UCSD-AML1 (cell line): ENCODE data around the gene STX18.

Experiments used
- DNase-seq: peaks from one replicate; lab custom pipeline; 2025; ENCODE audit not compliant: unreplicated experiment; lab: John Stamatoyannopoulos, UW

STX18 gene

DNA sequence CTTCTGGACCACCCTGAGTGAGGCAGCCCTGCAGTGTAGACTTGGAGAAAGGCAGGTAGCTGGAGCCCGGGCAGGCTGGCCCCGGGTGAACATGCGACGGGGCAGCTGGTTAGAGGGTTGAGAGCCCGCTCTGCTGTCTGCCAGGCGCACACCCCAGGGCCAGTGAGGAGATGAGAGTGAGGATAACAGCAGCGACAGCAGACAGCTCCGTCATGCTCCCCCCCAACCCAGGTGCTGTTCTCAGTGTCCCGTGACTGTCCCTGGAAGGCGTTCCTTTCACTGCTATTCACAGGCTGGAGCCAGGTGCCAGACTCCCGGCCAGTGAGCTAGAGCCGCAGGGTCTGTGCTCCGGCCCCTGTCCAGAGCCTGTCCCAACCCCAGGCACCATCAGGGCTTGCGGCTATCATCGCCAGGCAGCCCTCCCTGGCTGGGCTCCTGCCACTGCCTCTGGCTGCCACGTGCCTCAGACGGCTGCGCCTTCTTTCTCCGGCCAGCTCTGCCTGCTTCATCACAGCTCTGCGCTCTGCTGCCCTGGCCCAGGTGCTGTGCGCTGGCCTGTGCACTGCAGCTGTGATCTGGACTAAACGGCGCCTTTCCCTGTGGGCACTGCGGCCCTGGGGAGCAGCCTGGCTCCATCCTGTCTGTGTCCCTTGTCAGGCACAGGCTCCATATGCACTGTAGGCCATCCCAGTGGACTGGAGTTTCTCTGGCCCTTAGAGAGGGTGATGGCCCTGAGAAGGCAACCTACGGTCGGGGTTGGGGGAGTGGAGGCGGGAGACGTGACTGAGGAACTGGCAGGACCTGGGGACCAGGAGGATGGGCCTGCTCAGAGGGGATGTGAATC is 135.2 kb downstream of the STX18 start:
- no peak for DNase-seq

DNA sequence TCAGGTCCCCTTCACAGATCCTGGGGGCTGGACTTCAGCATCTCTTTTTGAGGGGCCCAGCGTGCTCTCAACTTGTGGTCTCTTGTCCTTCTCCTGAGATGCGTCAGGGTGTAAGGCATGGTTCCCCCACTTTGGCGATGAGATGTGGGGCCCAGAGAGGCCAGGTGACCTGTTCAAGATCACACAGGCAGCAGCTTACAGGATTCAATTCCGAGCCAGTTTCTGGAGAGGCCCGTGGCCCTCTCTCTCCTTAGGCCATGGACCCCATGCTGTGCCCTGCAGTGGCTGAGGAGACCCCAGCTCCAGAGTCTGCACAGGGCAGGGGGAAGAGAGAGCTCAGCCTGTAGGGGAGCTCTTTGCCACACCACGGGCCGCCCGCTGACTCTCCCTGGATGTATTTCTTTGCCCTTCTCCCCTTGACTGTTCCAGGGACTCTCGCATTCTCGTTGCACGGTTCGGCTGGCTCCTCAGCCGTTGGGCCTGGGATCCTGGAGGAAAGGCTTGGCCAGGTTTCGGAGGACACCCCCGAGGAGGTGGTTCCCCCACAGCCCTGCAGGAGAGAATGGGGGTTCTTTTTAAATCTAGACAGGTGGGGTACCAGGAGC is 136.4 kb downstream of the STX18 start:
- DNase-seq = no peak

DNA sequence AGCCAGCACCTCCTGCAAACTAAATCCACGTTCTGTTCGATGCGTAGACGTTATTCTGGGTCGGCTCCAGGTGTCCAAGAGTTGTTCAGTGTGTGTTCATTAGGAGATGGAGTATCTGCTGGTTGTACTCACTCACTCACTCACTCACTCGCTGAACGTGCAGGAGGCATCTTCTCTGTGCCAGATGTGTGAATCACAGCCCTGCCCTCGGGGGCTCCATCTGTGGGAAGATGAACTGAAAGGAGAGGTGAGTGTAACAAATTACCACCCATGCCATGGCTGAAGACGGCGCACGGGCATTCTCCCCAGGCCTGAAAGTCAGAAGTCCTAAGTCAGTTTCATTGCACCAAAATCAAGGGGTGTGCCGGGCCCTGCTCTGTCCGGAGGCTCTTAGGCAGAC is 138.9 kb downstream of the STX18 start:
- no peak for DNase-seq

DNA sequence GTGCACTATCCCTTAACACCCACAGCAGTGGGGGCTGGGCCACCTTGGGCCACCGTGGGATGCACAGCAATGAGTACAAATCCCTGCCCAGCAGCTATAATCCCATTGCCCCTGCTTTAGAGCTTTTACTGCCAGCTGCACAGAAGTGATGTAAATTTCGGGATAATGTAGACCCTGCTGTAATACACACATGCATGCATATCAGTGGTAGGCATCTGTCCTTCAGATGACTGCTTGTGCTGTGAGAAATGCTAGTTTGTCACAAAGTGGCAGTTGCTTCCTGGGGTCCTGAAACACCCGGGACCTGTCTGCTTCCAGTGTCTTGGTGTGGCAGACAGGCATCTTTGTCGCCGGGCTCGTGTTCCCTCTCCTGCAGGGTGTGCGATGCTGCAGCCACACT is 140.8 kb downstream of the STX18 start:
- no peak for DNase-seq

DNA sequence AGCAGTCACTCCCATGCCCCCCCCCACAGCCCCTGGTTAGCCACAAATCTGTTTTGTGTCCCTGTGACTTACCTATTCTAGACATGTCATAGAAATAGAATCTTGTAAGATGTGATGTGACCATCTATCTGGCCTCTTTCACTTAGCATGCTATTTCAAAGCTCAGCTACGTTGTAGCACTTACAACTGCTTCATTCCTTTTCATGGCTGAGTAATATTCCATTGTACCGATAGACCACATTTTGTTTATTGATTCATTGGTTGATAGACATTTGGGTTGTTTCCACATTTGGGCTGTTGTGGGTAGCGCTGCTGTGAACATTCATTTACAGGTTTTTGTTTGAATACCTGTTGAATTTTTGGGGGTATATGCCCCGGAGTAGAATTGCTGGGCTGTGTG is 143.4 kb downstream of the STX18 start:
- DNase-seq = no peak

DNA sequence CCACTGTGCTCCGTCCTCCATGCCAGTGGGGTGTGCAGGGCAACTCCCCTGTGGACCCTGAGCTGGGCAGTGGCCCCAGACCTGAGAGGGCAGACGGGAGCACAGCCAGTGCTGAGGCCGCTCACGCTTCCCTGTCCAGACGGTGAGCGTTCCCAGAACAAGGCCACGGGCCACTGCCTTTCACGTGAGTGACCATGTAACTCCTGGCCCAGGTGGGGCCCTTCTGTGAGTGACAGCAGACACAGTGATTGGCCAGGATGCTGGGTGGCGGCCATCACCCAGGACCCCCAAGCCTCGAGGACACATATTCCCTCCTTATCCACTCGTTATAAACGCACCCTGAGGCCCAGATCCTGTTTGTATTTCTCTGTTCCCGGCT is 144.4 kb downstream of the STX18 start:
- DNase-seq = no peak

DNA sequence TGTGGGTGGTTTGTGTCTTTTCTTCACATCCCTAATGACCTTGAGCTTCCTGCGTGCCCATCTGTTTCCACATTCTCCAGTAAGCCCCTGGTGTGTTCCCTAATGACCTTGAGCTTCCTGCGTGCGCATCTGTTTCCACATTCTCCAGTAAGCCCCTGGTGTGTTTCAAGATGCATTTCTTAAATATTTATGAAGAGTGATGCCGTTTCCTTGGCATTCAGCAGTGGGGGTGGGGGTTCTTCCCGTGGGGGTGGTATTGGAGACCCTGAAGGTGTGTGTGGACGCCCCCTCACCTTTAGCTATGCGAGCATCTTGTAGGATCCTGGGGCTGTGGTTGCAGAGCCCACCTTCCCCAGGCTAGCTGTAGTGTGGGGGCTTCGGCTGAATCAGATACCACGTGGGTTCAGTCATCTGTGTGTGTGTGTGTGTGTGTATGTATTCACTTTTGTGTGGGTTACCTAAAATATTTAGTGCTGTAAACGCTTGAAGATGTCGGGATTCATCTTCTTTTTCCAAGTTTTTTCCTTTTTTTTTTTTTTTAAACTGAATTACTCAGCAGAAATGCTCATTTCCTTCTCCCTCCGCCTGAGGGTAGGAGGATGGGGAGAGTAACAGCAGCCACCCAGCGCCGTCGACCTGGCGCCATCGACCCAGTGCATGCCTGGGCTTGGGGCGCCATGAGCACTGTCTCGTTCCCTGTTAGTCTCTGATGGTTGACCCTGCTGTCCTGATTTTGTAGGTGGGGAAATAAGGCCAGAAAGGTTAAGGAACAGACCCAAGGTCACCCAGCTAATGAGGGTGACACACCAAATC is 145.0 kb downstream of the STX18 start:
- no peak for DNase-seq

DNA sequence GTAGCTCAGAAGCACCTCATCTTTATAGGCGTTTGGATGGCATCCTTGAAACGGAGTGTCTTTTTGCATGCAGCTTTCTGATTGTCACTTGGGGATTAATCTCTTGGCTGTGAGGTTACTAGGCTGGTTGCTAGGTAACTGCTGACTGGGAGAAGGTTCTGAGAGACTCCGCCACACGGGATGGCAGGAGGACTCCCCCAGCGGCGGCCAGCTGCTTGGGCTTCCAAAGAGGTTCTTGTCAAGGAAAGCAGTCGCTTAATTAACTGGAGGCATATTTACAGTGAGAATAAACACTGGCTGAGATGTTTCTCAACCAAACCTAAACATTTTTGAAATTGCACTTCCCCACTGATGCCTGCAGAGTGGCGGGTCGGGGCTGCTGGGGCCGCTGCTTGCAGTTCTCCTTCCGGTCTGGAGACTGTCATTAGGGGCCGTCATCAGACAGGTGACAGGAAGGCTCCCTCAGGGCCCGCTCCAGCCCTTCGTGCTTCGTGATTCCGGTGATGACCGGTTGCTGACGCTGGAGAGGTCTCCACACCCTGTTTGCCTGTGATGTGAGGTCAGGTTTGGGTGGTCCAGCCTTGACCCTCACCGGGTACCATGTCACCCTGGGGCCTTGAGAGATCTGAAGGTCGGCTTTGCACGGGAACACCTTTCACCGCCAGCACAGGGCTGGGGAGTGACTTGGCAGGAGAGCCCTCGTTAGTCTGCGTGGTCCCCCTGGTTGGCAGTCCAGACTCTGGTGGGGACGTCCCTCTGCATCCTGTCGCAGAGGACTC is 145.8 kb downstream of the STX18 start:
- no peak for DNase-seq

DNA sequence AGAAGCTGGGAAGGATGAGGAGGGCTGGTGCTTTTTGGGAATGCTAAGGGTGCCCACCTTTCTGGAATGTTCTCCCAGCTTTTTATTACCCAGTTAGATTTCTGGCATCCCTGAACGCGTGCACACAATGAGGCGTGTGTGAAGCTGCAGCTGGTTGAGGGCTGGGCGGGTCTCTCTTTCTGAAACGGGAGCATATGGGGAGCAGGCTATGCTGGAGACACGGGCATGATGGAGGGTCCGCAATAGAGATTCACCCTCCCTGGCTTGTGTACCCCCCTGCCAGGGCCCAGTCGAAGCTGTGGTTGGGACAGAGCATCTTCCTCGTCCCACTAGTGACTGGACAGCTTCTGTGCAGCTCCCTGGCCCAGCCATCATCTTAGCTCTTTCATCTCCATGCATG is 146.5 kb downstream of the STX18 start:
- DNase-seq = no peak

DNA sequence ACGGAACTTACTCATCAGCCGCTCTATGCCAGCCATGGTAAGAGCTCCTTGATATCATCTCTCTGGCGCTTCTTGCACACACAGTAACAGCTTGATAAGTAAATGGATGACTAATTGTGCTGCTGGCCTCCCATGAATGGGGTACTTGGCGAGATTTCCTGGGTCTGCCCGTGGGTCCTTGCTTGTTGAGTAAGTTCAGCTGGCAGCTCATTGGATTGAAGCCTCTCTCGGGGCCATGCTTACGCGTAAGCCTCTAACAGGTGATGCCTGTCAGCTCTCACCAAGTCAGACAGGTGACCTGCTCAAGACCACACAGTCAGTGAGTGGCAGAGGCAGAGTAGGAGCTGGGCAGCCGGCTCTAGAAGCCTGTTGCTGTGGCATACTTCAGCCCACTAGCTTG is 147.2 kb downstream of the STX18 start:
- no peak for DNase-seq

DNA sequence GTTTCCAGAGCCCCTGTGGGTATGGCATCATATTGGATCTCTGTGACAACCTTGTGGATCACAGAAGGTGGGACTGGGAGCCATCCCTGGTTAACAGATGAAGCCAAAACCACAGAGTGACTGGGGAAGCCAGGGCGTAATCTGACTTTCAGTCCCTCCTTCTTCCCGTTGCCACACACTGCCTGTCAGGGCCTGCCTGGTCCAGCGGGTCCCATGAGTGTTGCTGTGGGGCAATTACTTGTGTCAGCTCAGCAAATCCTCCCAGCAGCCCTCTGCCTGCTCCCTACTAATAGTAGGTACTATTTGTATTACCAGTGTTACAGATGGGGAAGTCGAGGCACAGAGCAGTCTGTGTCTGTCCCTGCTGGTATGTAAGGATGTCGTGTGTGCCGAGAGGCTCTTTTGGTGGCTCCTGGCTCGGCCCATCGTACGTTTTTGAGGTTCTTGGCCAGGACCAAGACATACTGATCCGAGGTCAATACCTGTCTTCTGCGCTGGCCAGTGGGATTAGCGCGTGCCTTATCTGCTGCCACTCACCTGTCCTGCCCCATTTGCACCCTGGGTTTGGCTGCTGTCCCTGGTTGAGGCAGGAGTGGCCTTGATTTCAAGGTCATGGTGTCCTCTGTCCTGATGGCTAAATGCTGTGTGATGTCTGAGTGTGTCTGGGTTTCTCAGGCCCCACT is 149.2 kb downstream of the STX18 start:
- DNase-seq = no peak

DNA sequence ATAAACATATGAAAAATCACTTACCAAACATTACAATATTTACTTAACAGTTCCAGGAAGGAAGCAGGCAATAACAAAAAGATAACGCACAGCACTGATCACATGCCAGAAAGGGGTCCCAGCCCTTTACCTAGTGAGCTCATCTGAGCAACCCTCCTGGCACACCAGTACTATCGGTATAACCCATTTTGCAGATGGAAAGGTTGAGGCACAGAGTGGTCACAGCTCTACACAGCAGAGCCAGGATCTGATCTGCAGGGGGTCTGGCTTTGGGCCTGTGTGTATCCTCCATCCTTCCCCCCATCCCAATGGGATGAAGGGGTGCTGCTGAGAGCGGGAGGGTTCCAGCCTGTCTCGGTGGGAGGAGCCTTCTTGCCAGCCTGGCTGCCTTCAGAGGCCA is 150.0 kb downstream of the STX18 start:
- DNase-seq = no peak

DNA sequence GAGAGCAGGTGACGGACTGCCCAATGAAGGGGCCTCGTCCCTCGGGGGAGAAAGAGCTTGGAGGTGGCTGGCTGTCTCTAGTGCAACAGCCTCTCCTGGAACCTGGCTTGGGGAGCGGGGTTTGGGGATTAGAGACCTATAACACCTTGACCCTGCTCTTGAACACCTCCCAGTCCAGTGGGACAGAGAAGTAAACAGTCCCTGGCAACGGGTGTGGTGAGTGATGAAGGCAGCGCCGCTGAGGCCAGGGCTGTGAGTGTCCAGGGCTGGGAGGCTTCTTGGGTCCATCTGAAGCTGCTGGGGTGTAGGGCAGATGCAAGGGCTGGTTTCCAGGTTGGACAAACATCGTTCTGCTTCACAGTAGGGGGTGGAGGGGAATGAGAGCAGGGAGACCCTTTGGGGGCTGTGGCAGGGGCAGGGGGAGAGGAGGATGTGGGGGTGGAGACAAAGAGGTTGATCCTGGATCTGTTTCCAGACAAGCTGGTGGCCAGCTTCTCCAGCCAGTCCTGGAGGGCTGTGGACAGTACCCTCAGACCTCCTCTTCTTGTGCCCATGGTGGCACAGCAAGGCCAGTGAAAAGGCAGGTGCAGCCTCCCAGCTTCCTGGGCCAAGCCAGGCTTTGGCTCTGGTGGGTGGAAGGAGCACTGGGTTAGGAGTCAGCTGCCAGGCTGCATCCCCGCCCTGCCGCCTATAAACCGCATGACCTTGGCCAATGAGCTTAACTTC is 151.2 kb downstream of the STX18 start:
- DNase-seq = no peak

DNA sequence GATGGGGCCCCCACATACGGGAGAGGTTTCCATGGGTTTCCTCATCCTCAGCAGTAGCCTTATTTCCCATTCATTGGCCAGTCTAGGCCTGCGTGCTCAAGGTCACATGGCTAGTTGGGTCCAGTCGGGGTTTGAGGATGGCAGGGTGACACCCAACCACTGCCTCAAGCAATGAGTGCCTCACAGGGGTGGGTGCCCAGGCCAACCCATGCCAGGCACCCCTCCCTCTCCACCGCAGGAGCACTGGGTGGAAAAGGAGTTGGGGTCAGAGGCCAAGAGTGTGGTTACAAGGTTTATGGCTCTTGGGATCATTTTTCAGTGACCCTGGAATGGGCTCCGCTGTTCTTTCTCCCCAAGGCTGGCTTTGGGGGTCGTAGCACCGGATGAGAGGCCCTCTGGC is 151.8 kb downstream of the STX18 start:
- no peak for DNase-seq

DNA sequence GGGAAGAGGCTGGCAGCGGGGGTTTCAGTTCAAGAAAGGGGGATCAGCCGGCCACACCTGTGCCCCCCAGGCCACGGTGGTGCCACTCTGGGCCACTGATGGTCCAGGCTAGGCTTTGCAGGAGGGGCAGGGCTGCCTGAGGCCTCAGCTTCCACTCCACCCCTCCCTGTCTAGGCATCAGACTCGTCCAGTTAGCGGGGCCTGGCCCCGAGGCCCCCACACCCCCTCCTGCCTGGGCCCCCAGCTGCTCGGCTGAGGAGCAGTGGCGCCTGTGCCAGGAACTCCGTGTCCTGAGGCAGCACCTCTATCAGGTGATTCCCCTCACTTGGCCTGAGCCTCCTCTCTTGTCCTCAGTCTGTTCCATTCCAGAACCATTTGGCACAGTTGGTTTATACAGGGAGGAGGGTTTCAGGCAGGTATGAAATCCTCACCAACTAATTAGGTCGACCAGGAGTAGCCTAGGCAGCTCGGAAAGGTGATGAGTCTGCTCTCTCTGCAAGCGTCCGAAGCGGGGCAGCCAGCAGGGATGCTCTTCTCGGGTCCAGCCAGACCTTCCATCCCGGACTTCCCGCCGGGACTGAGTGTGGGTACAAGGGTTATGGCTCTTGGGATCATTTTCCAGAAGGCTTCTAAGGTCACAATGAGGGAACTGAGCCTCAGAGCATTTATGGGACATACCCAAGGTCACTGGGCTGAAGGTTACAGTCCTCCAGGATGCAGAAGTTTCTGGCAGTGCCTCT is 152.8 kb downstream of the STX18 start:
- no peak for DNase-seq

DNA sequence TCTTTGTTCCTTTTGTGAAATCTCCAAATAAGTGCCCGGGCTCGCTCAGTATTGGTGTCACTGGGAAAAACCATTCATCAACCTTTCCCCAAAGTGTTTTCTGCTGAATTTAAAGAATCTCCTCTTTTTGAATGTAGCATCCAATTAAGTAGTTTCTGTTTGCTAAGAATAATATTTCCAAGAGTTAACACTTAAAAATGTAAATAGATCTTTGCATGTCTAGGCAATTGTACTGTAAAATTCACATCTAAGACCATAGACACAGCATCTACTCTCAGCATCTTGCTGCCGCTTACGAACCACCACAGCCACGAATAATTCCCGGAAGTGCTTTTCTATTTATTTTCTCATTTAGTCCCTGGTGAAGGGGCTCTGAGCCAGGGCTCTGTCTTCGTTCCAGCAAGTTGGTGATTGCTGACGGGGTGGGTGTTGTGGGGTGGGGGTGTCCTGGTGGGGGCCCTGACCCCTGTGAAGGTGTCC is 153.5 kb downstream of the STX18 start:
- no peak for DNase-seq

DNA sequence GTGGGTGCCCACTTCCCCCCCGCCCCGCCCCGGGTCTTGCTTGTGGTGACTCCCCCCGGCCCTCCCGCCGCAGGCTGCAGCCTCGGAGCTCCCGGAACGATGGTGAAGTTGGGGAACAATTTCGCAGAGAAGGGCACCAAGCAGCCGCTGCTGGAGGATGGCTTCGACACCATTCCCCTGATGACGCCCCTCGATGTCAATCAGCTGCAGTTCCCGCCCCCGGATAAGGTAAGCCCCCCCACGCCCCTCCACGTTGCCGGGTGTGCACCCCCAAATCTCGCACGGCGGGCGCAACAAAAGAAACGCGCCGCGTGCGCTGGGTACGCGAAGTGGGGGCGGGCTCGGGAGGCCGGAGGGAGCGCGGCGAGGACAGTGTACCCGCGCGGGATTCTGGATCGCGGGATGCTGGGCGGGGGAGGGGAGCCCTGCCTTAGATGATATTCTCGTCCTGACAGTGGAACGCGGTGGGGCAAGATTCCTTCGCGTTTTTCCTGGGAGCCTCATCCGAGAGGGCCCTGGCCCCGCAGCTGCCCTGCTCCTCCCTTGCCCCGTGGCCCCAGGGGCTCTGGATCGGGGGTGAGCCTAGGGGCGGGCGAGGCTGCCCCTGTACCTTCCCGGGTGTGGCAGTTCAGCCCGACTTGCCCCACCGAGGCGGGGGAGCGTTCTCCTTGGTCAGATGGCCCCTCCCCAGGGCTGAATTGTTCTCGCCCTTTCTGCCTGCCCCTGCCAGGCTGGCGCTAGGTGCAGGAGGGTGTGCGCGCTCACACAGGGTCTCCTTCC is 154.1 kb downstream of the STX18 start:
- no peak for DNase-seq

DNA sequence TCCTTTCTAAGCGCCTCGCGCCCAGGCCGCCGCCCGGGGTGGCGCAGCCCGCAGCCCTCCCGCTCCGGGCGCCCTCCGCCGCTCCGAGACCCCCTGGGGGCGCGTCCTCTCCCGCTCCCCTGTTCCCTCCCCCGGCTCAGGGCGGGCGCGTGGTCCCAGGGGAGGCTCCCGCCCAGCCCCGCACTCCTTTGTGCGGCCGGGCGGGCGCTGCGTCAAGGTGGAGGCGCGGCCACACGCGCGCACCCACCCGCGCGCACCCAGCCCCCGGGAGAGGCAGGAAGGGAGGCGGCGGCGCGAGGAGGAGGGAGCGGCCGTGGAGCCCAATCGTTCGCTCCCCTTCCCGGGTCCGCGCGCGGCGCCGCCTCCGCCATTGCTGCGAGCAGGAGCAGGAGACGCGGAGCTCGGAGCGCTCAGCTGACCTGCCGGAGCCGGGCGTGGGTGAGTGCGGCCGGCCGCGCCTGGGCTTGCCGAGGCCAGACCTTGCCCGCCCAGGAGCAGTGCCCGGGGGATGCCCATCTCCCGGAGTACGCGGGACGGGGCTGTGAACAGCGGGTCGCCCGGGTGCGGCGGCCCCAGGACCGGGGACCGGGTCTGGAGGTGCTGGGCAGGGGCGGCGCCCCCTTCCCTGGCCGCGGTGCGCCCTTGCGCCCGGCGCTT is 155.0 kb downstream of the STX18 start, which contains the start of gene NSG1:
NSG1 (plus strand) TSS at position 367 of the 657 bp plus-strand sequence. CDS start 528 bp downstream, outside the sequence.
- DNase-seq = no peak
